Stimulated activated CD4-positive, alpha-beta T cell treated with anti-CD3 and anti-CD28 coated beads, Interleukin-12 subunit alpha, Interleukin-12 subunit beta, amount 100 ng/mL, for 48 hours (primary cell): ENCODE measurements around the gene MTTP.

ENCODE experiments used
- DNase-seq, 3 donors: peaks; one replicate each; pipeline ENCODE4 v3.0.0-alpha.2; 2020; ENCODE audit warnings: low read depth in 2 of 3, low spot score in 1 of 3

The MTTP gene

GRCh38 chr4:99593781-99594641 is 19.4 kb downstream of the MTTP start:
- no peak for DNase-seq

GRCh38 chr4:99594818-99595217 is 20.2 kb downstream of the MTTP start:
- DNase-seq = no peak

DNA sequence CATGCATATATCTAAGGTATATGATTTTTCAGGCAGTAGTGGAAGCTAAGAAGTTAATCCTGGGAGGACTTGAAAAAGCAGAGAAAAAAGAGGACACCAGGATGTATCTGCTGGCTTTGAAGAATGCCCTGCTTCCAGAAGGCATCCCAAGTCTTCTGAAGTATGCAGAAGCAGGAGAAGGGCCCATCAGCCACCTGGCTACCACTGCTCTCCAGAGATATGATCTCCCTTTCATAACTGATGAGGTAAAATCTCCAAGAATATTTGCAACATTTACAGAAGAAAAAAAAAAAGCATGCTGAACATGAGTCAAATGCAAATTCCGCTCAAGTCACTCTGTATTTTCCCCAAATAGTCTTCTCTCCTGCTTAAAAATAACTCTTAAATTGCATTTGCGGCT is 32.1 kb downstream of the MTTP start:
- no peak for DNase-seq

DNA sequence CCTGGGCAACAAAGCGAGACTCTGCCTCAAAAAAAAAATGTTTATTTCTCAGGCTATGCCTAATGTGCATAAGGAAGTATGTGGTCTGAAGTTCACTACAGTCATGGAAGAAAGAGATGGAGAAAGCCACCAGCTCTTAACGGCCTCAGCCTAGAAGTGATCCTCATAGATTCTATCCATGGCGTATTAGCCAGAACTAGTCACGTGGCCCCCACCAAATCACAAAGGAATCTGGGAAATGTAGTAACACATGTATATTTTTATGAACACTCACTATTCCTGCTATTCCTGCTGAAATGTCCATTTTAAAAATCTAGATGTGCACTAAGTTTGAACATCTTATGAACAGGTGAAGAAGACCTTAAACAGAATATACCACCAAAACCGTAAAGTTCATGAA is 33.8 kb downstream of the MTTP start:
- DNase-seq = no peak

- DNase-seq = no peak
These were observed 36.1 kb downstream of the MTTP start for GRCh38 chr4:99610605-99611175.

- no peak for DNase-seq
These were observed 37.7 kb downstream of the MTTP start for GRCh38 chr4:99612281-99612680.

DNA sequence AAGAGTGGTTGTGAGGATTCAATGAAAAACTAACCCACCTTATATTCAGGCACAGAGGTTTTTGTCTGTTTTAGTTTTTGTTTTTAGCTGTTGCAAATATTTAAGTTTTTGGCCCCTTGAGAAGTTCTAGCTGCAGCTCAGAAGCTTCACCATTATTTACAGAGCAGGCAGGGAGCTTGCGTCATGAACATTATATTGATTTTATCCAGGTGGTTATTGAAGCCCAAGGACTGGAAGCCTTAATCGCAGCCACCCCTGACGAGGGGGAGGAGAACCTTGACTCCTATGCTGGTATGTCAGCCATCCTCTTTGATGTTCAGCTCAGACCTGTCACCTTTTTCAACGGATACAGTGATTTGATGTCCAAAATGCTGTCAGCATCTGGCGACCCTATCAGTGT is 38.1 kb downstream of the MTTP start:
- DNase-seq = no peak

- no peak for DNase-seq
These were observed 39.9 kb downstream of the MTTP start for GRCh38 chr4:99614491-99614890.

DNA sequence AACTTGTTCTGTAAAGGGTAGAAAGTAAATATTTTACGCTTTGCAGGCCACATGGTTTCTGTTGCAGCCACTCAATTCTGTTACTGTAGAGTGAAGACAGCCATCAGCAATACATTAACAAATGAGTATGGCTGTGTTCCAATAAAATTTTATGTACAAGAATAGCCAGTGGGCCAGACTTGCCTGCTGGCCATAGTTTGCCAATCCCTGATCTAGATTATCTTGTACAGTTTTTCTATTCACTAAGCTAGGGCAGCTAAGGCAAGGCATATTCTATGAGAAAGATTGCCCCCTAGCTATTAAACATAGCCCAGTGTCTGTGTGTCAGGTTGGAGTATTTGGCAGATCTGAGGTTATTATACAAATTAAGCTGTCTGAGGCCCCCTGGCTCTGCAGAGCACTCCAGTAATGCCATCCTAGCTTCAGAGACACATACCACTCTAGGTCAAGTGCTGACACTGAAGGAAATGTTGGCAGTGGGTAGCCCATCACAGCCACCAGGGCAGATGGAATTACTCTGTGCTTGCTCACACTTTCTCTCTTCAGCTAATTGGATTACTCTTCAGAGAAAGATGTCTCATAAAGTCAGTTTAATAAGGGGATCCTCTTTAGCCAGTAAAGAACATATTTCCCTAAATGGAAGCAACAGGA is 40.7 kb downstream of the MTTP start:
- DNase-seq = no peak

- DNase-seq = no peak
These were observed 42.8 kb downstream of the MTTP start for GRCh38 chr4:99617374-99617773.

DNA sequence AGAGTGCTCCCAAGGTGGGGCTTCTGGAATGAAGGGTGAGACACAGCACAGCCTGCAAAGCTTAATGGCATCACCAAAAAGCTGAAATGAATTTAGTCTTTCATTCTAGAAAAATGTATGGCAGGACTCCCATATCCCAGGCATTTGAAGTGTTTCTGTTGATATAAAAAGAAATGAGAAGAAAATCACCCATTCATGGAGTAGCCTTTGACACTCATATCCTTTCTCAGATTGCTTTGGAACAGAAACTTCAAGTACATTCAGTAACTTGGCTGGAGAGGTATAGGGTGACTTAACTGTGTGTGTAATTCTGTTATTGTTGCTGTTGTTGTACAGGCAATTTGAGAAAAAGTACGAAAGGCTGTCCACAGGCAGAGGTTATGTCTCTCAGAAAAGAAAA is 47.7 kb downstream of the MTTP start:
- DNase-seq = no peak

GRCh38 chr4:99624141-99624719 is 49.6 kb downstream of the MTTP start:
- no peak for DNase-seq

DNA sequence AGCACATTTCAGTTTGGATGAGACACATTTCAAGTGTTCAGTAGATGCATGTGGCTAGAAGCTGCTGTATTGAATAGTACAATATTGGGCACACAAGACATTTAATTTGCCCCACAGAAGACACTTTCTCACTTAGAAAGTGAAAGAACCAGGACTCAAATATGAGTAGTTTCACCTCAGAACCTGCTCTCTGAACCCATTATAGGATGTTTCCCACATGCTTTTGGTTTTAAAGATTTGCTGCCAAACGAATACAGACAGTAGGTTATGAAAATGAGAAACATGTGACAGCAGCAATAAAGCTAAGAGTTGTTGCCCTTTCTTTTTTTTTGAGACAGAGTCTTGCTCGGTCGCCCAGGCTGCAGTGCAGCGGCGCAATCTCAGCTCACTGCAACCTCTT is 50.7 kb downstream of the MTTP start:
- DNase-seq = no peak

- no peak for DNase-seq
These were observed 53.4 kb downstream of the MTTP start for GRCh38 chr4:99628040-99628439.

DNA sequence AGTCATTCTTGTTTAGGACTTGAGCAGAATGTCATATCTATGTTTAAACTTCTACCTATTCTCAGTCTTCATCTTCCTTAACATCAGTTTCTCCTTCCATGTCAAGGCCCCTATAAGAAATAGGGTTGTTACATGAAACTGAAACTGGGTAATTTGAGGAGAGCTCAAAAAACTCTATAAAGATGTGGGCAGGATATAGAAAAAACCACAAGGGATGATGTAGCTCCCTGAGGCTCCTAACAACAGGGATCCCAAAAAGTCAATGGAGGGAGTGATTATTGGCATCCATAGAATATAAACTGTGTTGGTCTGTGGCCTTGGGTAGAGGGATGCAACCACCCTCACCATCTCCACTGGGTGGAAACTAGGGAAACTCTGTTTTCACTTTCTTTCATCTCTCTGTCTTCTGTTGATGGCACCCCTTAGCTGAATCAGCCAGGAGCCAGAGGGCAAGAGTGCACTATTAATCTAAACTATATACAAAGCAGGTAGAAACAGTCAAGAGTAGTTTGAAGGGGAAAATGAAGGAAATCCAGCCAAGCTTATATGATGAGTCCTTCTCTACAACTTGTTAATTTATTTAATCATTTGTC is 55.4 kb downstream of the MTTP start:
- no peak for DNase-seq

GRCh38 chr4:99630857-99631360 is 56.3 kb downstream of the MTTP start:
- DNase-seq = no peak

GRCh38 chr4:99633772-99634171 is 59.1 kb downstream of the MTTP start:
- no peak for DNase-seq

- no peak for DNase-seq
These were observed 60.2 kb downstream of the MTTP start for GRCh38 chr4:99634742-99635360.

DNA sequence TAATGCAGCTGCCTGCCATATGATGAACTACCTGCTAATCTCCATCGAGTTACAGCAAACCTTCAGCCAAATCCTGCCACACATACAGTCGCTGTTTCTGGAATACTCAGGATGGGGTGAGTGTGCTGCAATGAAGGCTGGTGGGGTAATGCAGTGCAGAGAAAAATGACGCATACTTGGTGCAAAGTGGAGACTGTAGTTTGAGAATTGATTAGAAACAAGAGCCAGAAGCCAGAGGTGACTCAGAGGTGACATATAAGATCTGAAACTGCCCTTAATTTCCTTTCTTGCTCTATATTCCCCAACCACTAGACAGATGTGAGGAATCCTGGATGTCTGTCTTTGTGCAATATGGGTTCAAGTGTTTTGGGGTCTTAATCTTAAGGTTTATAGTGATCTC is 61.0 kb downstream of the MTTP start:
- no peak for DNase-seq

- DNase-seq = no peak
These were observed 61.8 kb downstream of the MTTP start for GRCh38 chr4:99636422-99636821.

DNA sequence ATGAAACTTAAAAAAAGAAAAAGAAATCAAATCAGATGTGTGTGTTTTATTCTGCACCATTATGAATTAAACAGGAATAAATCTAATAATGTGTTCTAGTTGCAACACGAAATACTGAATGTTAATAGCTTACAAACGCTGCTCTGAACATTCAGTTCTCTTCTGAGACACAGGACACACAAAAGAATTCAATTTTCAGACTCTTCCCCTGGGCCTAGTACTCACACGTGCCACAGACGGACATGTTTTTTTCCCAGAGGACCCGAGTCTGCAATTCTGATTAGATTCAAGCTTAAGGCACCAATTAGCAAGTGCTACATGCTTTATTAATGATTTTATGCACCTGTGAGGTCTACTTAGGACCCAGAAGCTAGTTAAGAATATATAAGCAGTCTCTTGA is 62.5 kb downstream of the MTTP start:
- DNase-seq = no peak
